ENCODE measurements around the gene CEP70.

DNA sequence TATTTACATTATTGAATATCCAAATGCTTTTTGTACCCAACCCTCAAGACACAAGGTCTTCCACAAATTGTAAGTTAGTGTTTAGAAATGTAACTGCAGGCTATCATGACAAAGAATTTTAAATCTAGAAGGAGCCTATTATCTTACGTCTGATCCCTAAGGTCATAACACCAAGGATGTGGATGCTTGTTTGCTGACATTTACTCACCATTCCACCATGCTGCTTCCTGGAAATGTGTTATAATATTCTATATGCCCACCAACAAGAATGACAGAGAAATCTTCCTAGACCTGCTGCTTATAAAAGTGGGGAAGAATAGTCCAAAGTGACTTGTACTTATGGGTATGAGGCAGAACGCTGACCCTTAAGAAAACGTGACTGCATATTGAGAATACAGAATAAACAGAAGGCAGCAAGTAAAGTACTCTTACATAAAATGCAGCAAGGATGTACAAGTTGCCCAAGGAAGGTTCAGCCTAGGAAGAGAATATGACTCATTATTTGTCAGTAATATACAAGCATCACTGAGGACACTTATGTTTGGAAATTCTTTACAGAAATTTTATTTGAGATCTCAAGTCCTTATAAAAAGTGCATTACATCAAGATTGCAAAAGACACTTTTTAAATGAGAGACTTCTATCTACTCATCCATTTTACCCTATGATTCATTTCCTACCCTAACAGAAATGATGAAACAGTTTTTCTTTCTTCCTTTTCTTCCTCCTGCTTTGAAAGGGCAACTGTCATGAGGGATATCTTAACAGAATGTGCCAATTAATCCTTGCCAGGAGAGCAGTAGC, 100.1 kb downstream of the CEP70 start:
- TF ChIP-seq, protein P1, sequence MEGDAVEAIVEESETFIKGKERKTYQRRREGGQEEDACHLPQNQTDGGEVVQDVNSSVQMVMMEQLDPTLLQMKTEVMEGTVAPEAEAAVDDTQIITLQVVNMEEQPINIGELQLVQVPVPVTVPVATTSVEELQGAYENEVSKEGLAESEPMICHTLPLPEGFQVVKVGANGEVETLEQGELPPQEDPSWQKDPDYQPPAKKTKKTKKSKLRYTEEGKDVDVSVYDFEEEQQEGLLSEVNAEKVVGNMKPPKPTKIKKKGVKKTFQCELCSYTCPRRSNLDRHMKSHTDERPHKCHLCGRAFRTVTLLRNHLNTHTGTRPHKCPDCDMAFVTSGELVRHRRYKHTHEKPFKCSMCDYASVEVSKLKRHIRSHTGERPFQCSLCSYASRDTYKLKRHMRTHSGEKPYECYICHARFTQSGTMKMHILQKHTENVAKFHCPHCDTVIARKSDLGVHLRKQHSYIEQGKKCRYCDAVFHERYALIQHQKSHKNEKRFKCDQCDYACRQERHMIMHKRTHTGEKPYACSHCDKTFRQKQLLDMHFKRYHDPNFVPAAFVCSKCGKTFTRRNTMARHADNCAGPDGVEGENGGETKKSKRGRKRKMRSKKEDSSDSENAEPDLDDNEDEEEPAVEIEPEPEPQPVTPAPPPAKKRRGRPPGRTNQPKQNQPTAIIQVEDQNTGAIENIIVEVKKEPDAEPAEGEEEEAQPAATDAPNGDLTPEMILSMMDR (IDR thresholded peaks at IDR 0.05), result no peak
- TF ChIP-seq POLR2A (IDR thresholded peaks at IDR 0.05), result no peak
